Mesodermal cell (in vitro differentiated cells): ENCODE results near the gene LMTK3.
"Not testable (repeated sequence)": the region's sequence is repeated elsewhere in the genome, so short reads cannot be mapped to it uniquely, and the experiment has no call there.

Source experiments
- H3K27ac ChIP-seq: 2 replicates; pipeline ENCODE4 v1.7.0; 2013; ENCODE audit warnings: mild to moderate bottlenecking, low read depth, low read length, moderate library complexity; ENCODE audit not compliant: severe bottlenecking
- H3K36me3 ChIP-seq: 2 replicates; pipeline ENCODE4 v1.7.1; 2013; ENCODE audit warnings: mild to moderate bottlenecking, low read length, moderate library complexity; ENCODE audit not compliant: control insufficient read depth, insufficient read depth
- H3K4me1 ChIP-seq: one replicate; pipeline ENCODE4 v1.7.1; 2013; ENCODE audit warnings: mild to moderate bottlenecking, low read length; ENCODE audit not compliant: insufficient read depth, control insufficient read depth, poor library complexity, severe bottlenecking
- H3K4me3 ChIP-seq: 2 replicates; pipeline ENCODE4 v1.7.0; 2013; ENCODE audit warnings: low read length, control low read depth, mild to moderate bottlenecking; ENCODE audit not compliant: insufficient read depth, poor library complexity, severe bottlenecking; ENCODE audit errors: extremely low read depth
- H3K9me3 ChIP-seq: 2 replicates; pipeline ENCODE4 v1.7.1; 2013; ENCODE audit warnings: mild to moderate bottlenecking, low read length, moderate library complexity; ENCODE audit not compliant: control insufficient read depth
- WGBS, 2 experiments: methylation state at CpG; one replicate each; pipeline ENCODE4 v1.1.5; 2013; ENCODE audit warnings: missing lambda C conversion rate in 2 of 2; ENCODE audit not compliant: insufficient coverage in 2 of 2; 5-methylcytosine and 5-hydroxymethylcytosine counted together

LMTK3 gene

DNA sequence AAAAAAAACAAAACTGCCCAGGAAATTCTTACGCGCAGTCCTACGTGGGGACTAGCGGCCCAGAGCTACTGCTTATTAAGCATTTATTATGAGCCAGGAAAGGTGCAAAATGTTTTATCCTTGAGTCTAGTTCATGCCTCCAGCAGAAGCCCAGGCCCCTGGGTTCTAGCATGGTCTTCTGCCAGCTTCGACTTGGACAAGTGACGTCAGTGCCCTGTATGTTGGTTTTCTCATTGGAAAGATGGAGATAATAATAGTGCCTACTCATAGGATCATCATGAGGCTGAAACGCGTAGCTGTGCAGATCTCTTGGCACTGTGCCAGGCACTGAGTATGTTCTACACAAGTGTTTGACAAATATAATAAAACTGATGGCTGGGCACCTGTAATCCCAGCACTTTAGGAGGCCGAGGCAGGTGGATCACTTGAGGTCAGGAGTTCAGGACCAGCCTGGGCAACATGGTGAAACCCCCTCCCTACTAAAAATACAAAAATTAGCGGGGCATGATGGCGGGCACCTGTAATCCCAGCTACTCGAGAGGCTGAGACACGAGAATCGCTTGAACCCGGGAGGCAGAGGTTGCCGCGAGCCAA lies 28.0 kb upstream of the LMTK3 start:
- Histone ChIP-seq H3K4me3 (no peak overlapping the region), H3K36me3 (no peaks in the 10 kb centered on the region), H3K27ac (no peak overlapping the region), H3K4me1 (peaks cover 8% of the 10 kb centered on the region), H3K9me3 (no peaks in the 10 kb centered on the region)
- WGBS, 2 experiments = 88 to 97% methylated on average over 13 of the region's 17 CpGs

DNA sequence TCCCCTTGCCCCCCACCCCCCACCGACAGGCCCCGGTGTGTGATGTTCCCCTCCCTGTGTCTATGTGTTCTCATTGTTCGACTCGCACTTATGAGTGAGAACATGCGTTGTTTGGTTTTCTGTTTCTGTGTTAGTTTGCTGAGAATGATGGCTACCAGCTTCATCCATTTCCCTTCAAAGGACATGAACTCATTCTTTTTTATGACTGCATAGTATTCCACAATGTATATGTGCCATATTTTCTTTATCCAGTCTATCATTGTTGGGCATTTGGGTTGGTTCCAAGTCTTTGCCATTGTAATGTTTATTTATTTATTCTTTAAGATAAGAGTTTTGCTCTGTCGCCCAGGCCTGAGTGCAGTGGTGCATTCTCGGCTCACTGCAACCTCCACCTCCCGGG lies 26.4 kb upstream of the LMTK3 start:
- not testable (repeated sequence) for H3K4me3 ChIP-seq, H3K4me1 ChIP-seq

GRCh38 chr19:48537541-48537940 lies 25.9 kb upstream of the LMTK3 start:
- WGBS, 2 experiments = 90% methylated on average over 2 of the region's 7 CpGs; no CpG with 5 or more reads in 1 of the 2 experiments
- Histone ChIP-seq H3K4me3 (no peak overlapping the region), H3K9me3 (no peaks in the 10 kb centered on the region), H3K36me3 (no peaks in the 10 kb centered on the region), H3K27ac (no peak overlapping the region), H3K4me1 (no peaks in the 10 kb centered on the region)

More for the DNA sequence above, 26.4 kb upstream of the LMTK3 start:
- H3K27ac ChIP-seq, H3K9me3 ChIP-seq, H3K36me3 ChIP-seq: not testable (repeated sequence)
- WGBS, 2 experiments = 84 to 100% methylated on average over 1 to 3 of the region's 8 CpGs

DNA sequence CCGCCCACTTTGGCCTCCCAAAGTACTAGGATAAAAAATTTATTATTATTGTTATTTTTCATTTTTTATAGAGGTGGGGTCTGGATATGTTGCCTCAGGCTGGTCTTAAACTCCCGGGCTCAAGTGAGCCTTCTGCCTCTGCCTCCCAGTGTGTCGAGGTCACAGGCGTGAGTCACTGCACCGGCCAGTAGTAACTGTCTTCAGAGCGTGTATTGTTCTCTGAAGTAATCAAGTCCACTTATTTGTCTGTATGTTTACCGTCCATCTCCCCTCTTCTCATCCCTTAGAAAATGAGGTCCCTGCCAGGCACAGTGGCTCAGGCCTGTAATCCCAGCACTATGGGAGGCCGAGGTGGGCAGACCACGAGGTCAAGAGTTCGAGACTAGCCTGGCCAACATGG lies 22.1 kb upstream of the LMTK3 start:
- no peaks in the 10 kb centered on the region for H3K36me3 ChIP-seq
- no peaks in the 10 kb centered on the region for H3K4me1 ChIP-seq
- H3K9me3 ChIP-seq = peaks cover 4% of the 10 kb centered on the region
- no peak overlapping the region for H3K4me3 ChIP-seq
- 90 to 92% methylated on average over 8 to 9 of the region's 10 CpGs for WGBS, 2 experiments
- no peak overlapping the region for H3K27ac ChIP-seq

DNA sequence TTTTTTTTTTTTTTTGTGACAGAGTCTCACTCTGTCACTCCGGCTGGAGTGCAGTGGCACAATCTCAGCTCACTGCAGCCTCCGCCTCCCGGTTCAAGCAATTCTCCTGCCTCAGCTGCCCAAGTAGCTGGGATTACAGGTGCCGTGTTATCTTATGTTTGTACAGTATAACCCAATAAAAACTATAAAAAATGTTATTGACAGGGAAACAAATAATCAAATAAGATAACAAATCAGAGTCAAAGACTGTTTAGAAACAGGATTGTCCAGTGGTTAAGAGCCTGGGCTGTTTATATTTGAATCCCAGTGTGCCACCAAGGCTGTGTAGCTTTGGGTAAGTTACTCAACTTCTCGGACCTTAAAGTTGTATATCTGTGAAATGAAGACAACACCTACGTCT lies 19.1 kb upstream of the LMTK3 start:
- Histone ChIP-seq H3K27ac (no peak overlapping the region), H3K9me3 (peaks cover 4% of the 10 kb centered on the region), H3K4me3 (no peak overlapping the region), H3K4me1 (no peaks in the 10 kb centered on the region), H3K36me3 (no peaks in the 10 kb centered on the region)
- WGBS, 2 experiments = 80 to 100% methylated on average over 1 to 2 of the region's 6 CpGs

- H3K9me3 ChIP-seq = peaks cover 4% of the 10 kb centered on the region
- WGBS, 2 experiments = 74 to 85% methylated on average over 13 to 14 of the region's 20 CpGs
- no peaks in the 10 kb centered on the region for H3K4me1 ChIP-seq
- no peaks in the 10 kb centered on the region for H3K36me3 ChIP-seq
- no peak overlapping the region for H3K4me3 ChIP-seq
- no peak overlapping the region for H3K27ac ChIP-seq
Measured at GRCh38 chr19:48530066-48530720, 18.6 kb upstream of the LMTK3 start.

GRCh38 chr19:48529156-48529555 lies 17.5 kb upstream of the LMTK3 start:
- Histone ChIP-seq H3K27ac (no peak overlapping the region), H3K4me1 (no peaks in the 10 kb centered on the region), H3K9me3 (peaks cover 9% of the 10 kb centered on the region), H3K4me3 (no peak overlapping the region), H3K36me3 (no peaks in the 10 kb centered on the region)
- WGBS, 2 experiments = 94 to 96% methylated on average over 4 of the region's 4 CpGs

DNA sequence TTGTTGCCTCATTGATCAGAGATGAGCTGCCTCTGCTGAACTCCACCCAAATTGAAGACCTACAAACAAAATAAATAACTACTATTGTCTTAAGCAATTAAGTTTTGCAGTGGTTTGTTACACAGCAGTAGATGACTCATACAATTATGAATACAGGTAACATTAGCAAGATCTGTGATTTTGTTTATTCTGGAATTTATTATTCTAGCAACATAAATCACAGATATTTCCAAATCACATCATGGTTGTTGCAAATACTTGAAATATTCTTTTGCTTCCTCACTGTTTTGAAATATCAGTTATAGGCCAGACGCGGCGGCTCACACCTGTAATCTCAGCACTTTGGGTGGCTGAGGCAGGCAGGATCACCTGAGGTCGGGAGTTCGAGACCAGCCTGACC lies 13.1 kb upstream of the LMTK3 start:
- no peak overlapping the region for H3K27ac ChIP-seq
- H3K4me3 ChIP-seq = no peak overlapping the region
- 91% methylated on average over 3 to 5 of the region's 5 CpGs for WGBS, 2 experiments
- no peaks in the 10 kb centered on the region for H3K4me1 ChIP-seq
- H3K9me3 ChIP-seq = peaks cover 12% of the 10 kb centered on the region
- H3K36me3 ChIP-seq = no peaks in the 10 kb centered on the region

DNA sequence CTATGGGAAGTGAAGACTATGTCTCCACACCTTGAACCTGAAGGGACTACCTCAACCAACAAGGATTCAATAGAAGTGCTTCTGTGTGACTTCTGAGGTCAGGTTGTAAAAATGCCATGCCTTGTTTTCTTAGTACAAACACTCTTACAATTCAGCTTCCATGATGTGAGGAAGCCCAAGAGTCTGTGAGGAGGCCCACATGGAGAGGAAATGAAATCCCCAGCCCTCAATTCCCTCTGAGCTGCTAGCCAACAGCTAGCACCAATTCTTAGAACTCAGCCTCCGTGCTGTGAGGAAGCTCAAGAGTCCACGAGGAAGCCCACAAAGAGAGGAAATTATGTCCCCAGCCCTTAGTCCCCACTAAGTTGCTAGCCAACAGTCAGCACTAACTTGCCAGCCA lies 12.6 kb upstream of the LMTK3 start:
- H3K9me3 ChIP-seq = peaks cover 11% of the 10 kb centered on the region
- no peaks in the 10 kb centered on the region for H3K4me1 ChIP-seq
- no peaks in the 10 kb centered on the region for H3K36me3 ChIP-seq
- no peak overlapping the region for H3K27ac ChIP-seq
- H3K4me3 ChIP-seq = no peak overlapping the region
- WGBS, 2 experiments = 88 to 94% methylated on average over 2 of the region's 2 CpGs

- no peaks in the 10 kb centered on the region for H3K4me1 ChIP-seq
- WGBS, 2 experiments = 75% methylated on average over 2 of the region's 4 CpGs; no CpG with 5 or more reads in 1 of the 2 experiments
- H3K9me3 ChIP-seq = peaks cover 8% of the 10 kb centered on the region
- no peak overlapping the region for H3K27ac ChIP-seq
- no peak overlapping the region for H3K4me3 ChIP-seq
- no peaks in the 10 kb centered on the region for H3K36me3 ChIP-seq
Measured at GRCh38 chr19:48520134-48520533, 8.5 kb upstream of the LMTK3 start.

DNA sequence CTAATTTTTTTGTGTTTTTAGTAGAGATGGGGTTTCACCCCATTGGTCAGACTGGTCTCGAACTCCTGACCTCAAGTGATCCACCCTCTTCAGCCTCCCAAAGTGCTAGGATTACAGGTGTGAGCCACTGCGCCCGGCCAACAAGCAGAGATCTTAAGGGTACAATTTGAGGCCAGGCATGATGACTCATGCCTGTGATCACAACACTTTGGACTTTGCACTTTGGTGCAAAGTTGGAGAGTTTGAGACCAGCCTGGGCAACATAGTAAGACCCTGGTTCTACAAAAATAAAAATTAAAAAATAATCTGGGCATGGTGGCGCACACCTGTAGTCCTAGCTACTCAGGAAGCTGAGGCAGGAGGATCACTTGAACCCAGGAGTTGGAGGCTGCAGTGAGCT lies 7.8 kb upstream of the LMTK3 start:
- H3K9me3 ChIP-seq, H3K4me3 ChIP-seq, H3K4me1 ChIP-seq, H3K27ac ChIP-seq, H3K36me3 ChIP-seq: not testable (repeated sequence)
- 83 to 100% methylated on average over 3 to 4 of the region's 4 CpGs for WGBS, 2 experiments
